A673 (cell line): ENCODE results near the gene OR4E2. TPM values are rescaled to one million over a fixed set of nuclear protein-coding genes. Genes with fewer than 3 reads are reported as not detected.
A peak's percentile ranks its signal among the peaks of the same experiment; 100 is the strongest.

Experiments used
- BruUV-seq: library from RNA; stranded (reverse); fragments of 400-500 nt; replicated peaks from 2 replicates; lab custom pipeline; 2021; lab: Mats Ljungman, UMichigan
- CTCF ChIA-PET: fragments of 300-600 bp; sonication (Branson Sonifier 250); formaldehyde crosslinking; loops from one replicate; lab custom pipeline; 2022; ENCODE audit warnings: antibody characterized with exemption; lab: Charles Lee
- POLR2A ChIA-PET: fragments of 300-600 bp; sonication (Branson Sonifier 250); formaldehyde crosslinking; loops from one replicate; lab custom pipeline; 2022; ENCODE audit warnings: antibody characterized with exemption; ENCODE audit not compliant: low non-redundant PET; lab: Charles Lee
- DNase-seq: peaks from one replicate; pipeline ENCODE4 v3.0.0-alpha.2; 2015; ENCODE audit warnings: low spot score
- H3K27ac ChIP-seq: fragments of 200-600 bp; sonication (generic); 2 replicates; pipeline ENCODE4 v1.5.1; 2016; ENCODE audit warnings: mixed run types, low read depth, mild to moderate bottlenecking, mixed read lengths, antibody characterized with exemption, low read length; ENCODE audit not compliant: poor library complexity, severe bottlenecking
- H3K27me3 ChIP-seq: fragments of 200-600 bp; sonication (generic); replicated peaks from 2 replicates; pipeline ENCODE4 v1.6.1; 2017; ENCODE audit warnings: mixed run types, low read depth, mild to moderate bottlenecking, mixed read lengths, antibody characterized with exemption, low read length; ENCODE audit not compliant: insufficient read depth, poor library complexity
- H3K36me3 ChIP-seq: fragments of 200-600 bp; sonication (generic); 2 replicates; pipeline ENCODE4 v1.6.1; 2016; ENCODE audit warnings: mixed run types, mild to moderate bottlenecking, mixed read lengths, antibody characterized with exemption, low read length; ENCODE audit not compliant: insufficient read depth, poor library complexity, severe bottlenecking
- H3K4me1 ChIP-seq: fragments of 200-600 bp; sonication (generic); 2 replicates; pipeline ENCODE4 v1.6.1; 2017; ENCODE audit warnings: mixed run types, mild to moderate bottlenecking, mixed read lengths, antibody characterized with exemption, low read length; ENCODE audit not compliant: insufficient read depth, poor library complexity, severe bottlenecking
- H3K4me3 ChIP-seq: fragments of 200-600 bp; sonication (generic); 2 replicates; pipeline ENCODE4 v1.5.1; 2016; ENCODE audit warnings: low read depth, mixed run types, mild to moderate bottlenecking, mixed read lengths, low read length; ENCODE audit not compliant: poor library complexity, severe bottlenecking
- H3K9me3 ChIP-seq: fragments of 200-600 bp; sonication (generic); 2 replicates; pipeline ENCODE4 v1.6.1; 2016; ENCODE audit warnings: mixed run types, low read depth, mild to moderate bottlenecking, mixed read lengths, antibody characterized with exemption, low read length; ENCODE audit not compliant: poor library complexity, severe bottlenecking
- EZH2 ChIP-seq: fragments of 200-600 bp; sonication (generic); IDR thresholded peaks from 2 replicates; pipeline ENCODE4 v1.6.1; 2017; ENCODE audit warnings: borderline replicate concordance, low read depth, mild to moderate bottlenecking, mixed read lengths, antibody characterized with exemption, low read length; ENCODE audit not compliant: poor library complexity, severe bottlenecking
- intact Hi-C: fragments of 100-400 bp; cut with micrococcal nuclease; formaldehyde crosslinking; loops from one replicate; pipeline ENCODE4 v1.10.0; 2022; ENCODE audit not compliant: unreplicated experiment
- total RNA-seq: library from RNA; stranded (reverse); gene quantifications from 2 replicates; pipeline ENCODE4 v1.2.3, GENCODE V29; 2021
- TF ChIP-seq, protein P1 (sequence below): fragments of 300-800, 200-600 bp; sonication (generic); conservative IDR thresholded peaks from 2 replicates; pipeline ENCODE4 v1.5.1; 2017; ENCODE audit warnings: low read depth, mild to moderate bottlenecking, antibody characterized with exemption, low read length, moderate library complexity, mixed read lengths

Gene OR4E2
- total RNA-seq, 1 experiment from 2014 or later = 10.8 TPM

DNA sequence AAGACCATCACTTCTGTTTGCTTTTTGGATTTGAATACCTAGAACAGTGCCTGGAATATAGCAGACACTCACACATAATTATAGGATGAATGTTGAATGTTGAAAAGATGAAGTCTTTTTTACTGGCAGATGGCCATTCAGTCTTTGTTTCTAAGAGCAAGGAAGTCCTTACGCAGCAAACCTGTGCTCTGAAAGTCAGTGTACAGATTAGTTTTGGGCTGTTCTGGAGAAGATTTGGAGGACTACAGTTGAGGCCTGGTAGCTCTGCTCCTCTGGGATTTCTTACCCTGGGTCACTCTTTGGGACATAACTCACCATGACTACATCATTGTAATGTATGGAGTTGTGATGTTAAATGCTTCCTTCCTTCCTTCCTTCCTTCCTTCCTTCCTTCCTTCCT, 3.3 kb downstream of the OR4E2 start:
- ChIA-PET CTCF (interaction anchor here (0.6 to 0.7 kb wide), 3 partner anchors 9 to 39 kb away, joined by 3 to 6 read pairs (median 4); no protein-coding TSS in a partner anchor), POLR2A (interaction anchor here (0.6 to 1.5 kb wide), 3 partner anchors 27 to 123 kb away, joined by 4 to 22 read pairs (median 18); no protein-coding TSS in a partner anchor)
- BruUV-seq = no TSS peak

GRCh38 chr14:21668377-21668776, 14.7 kb downstream of the OR4E2 start:
- intact Hi-C loops = no loop called here
- H3K27me3 ChIP-seq = no peaks in the 10 kb centered on the region
- peaks cover 45% of the 10 kb centered on the region for H3K36me3 ChIP-seq
- H3K4me1 ChIP-seq = peaks cover 28% of the 10 kb centered on the region
- H3K4me3 ChIP-seq = no peak overlapping the region
- TF ChIP-seq, protein P1, sequence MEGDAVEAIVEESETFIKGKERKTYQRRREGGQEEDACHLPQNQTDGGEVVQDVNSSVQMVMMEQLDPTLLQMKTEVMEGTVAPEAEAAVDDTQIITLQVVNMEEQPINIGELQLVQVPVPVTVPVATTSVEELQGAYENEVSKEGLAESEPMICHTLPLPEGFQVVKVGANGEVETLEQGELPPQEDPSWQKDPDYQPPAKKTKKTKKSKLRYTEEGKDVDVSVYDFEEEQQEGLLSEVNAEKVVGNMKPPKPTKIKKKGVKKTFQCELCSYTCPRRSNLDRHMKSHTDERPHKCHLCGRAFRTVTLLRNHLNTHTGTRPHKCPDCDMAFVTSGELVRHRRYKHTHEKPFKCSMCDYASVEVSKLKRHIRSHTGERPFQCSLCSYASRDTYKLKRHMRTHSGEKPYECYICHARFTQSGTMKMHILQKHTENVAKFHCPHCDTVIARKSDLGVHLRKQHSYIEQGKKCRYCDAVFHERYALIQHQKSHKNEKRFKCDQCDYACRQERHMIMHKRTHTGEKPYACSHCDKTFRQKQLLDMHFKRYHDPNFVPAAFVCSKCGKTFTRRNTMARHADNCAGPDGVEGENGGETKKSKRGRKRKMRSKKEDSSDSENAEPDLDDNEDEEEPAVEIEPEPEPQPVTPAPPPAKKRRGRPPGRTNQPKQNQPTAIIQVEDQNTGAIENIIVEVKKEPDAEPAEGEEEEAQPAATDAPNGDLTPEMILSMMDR = no peak
- no peak for TF ChIP-seq EZH2
- H3K9me3 ChIP-seq = peaks cover 10% of the 10 kb centered on the region
- ChIA-PET CTCF (no interaction called here), POLR2A (no interaction called here)
- no TSS peak for BruUV-seq
- no peak overlapping the region for H3K27ac ChIP-seq
- no peak for DNase-seq

More for the DNA sequence above, 3.3 kb downstream of the OR4E2 start:
- Histone ChIP-seq H3K4me3 (no peak overlapping the region), H3K9me3 (no peaks in the 10 kb centered on the region), H3K36me3 (peaks cover 53% of the 10 kb centered on the region), H3K4me1 (peaks cover 84% of the 10 kb centered on the region), H3K27ac (peak overlapping the region; percentile 100), H3K27me3 (no peaks in the 10 kb centered on the region)
- DNase-seq = peak; percentile 98
- no peak for TF ChIP-seq EZH2
- TF ChIP-seq, protein P1 = no peak
- intact Hi-C loops = loop anchor here (1.0 to 5.0 kb wide), 4 partner anchors 67 to 775 kb away; no protein-coding TSS in a partner anchor

- Histone ChIP-seq H3K27me3 (no peaks in the 10 kb centered on the region), H3K9me3 (peaks cover 2% of the 10 kb centered on the region), H3K27ac (no peak overlapping the region), H3K36me3 (peaks cover 36% of the 10 kb centered on the region), H3K4me3 (no peak overlapping the region), H3K4me1 (peaks cover 28% of the 10 kb centered on the region)
- intact Hi-C loops = no loop called here
- POLR2A ChIA-PET = interaction anchor here (0.5 kb wide), 1 partner anchor 212 kb away, joined by 7 read pairs; no protein-coding TSS in a partner anchor
- no peak for DNase-seq
- CTCF ChIA-PET = no interaction called here
- no TSS peak for BruUV-seq
- TF ChIP-seq EZH2 = no peak
- TF ChIP-seq, protein P1 = no peak
Observed at GRCh38 chr14:21669284-21669683, 15.6 kb downstream of the OR4E2 start.
